ENCODE data around the gene NPFF.

NPFF gene

GRCh38 chr12:53479331-53479730 is 28.0 kb downstream of the NPFF start:
- H3K36me3 ChIP-seq (ENCODE audit: control insufficient read depth, insufficient read depth, low read length): peaks cover 32% of the 10 kb centered on the region
- no peaks in the 10 kb centered on the region for H3K4me1 ChIP-seq (ENCODE audit: control insufficient read depth, insufficient read depth, low read length)

GRCh38 chr12:53478865-53479264 is 28.4 kb downstream of the NPFF start:
- no peaks in the 10 kb centered on the region for H3K4me1 ChIP-seq (ENCODE audit: control insufficient read depth, insufficient read depth, low read length)
- H3K4me3 ChIP-seq (ENCODE audit: low read length): no peak overlapping the region
- H3K9ac ChIP-seq (ENCODE audit: low read length): no peak overlapping the region
- H3K27me3 ChIP-seq (ENCODE audit: control insufficient read depth, insufficient read depth, low read length): no peaks in the 10 kb centered on the region
- no peaks in the 10 kb centered on the region for H3K9me3 ChIP-seq (ENCODE audit: control insufficient read depth, low read length)
- H3K36me3 ChIP-seq (ENCODE audit: control insufficient read depth, insufficient read depth, low read length): peaks cover 32% of the 10 kb centered on the region

More at GRCh38 chr12:53479331-53479730, 28.0 kb downstream of the NPFF start:
- Histone ChIP-seq H3K9ac (ENCODE audit: low read length) (no peak overlapping the region), H3K27me3 (ENCODE audit: control insufficient read depth, insufficient read depth, low read length) (no peaks in the 10 kb centered on the region), H3K9me3 (ENCODE audit: control insufficient read depth, low read length) (no peaks in the 10 kb centered on the region), H3K4me3 (ENCODE audit: low read length) (no peak overlapping the region)

- Histone ChIP-seq H3K4me1 (ENCODE audit: control insufficient read depth, insufficient read depth, low read length) (no peaks in the 10 kb centered on the region), H3K9ac (ENCODE audit: low read length) (no peak overlapping the region), H3K9me3 (ENCODE audit: control insufficient read depth, low read length) (no peaks in the 10 kb centered on the region), H3K27me3 (ENCODE audit: control insufficient read depth, insufficient read depth, low read length) (no peaks in the 10 kb centered on the region), H3K4me3 (ENCODE audit: low read length) (no peak overlapping the region), H3K36me3 (ENCODE audit: control insufficient read depth, insufficient read depth, low read length) (peaks cover 25% of the 10 kb centered on the region)
These were observed 30.5 kb downstream of the NPFF start for GRCh38 chr12:53476769-53477209.

- Histone ChIP-seq H3K4me1 (ENCODE audit: control insufficient read depth, insufficient read depth, low read length) (no peaks in the 10 kb centered on the region), H3K9ac (ENCODE audit: low read length) (no peak overlapping the region), H3K4me3 (ENCODE audit: low read length) (no peak overlapping the region), H3K27me3 (ENCODE audit: control insufficient read depth, insufficient read depth, low read length) (no peaks in the 10 kb centered on the region), H3K9me3 (ENCODE audit: control insufficient read depth, low read length) (no peaks in the 10 kb centered on the region), H3K36me3 (ENCODE audit: control insufficient read depth, insufficient read depth, low read length) (peaks cover 15% of the 10 kb centered on the region)
These were observed 32.5 kb downstream of the NPFF start for GRCh38 chr12:53474819-53475218.

GRCh38 chr12:53474077-53474476 is 33.2 kb downstream of the NPFF start:
- Histone ChIP-seq H3K36me3 (ENCODE audit: control insufficient read depth, insufficient read depth, low read length) (peaks cover 13% of the 10 kb centered on the region), H3K9ac (ENCODE audit: low read length) (no peak overlapping the region), H3K4me1 (ENCODE audit: control insufficient read depth, insufficient read depth, low read length) (no peaks in the 10 kb centered on the region), H3K27me3 (ENCODE audit: control insufficient read depth, insufficient read depth, low read length) (no peaks in the 10 kb centered on the region), H3K9me3 (ENCODE audit: control insufficient read depth, low read length) (no peaks in the 10 kb centered on the region), H3K4me3 (ENCODE audit: low read length) (no peak overlapping the region)

- Histone ChIP-seq H3K9me3 (ENCODE audit: control insufficient read depth, low read length) (no peaks in the 10 kb centered on the region), H3K27me3 (ENCODE audit: control insufficient read depth, insufficient read depth, low read length) (no peaks in the 10 kb centered on the region), H3K4me3 (ENCODE audit: low read length) (no peak overlapping the region), H3K36me3 (ENCODE audit: control insufficient read depth, insufficient read depth, low read length) (peaks cover 26% of the 10 kb centered on the region), H3K4me1 (ENCODE audit: control insufficient read depth, insufficient read depth, low read length) (no peaks in the 10 kb centered on the region), H3K9ac (ENCODE audit: low read length) (no peak overlapping the region)
These were observed 35.2 kb downstream of the NPFF start for GRCh38 chr12:53472056-53472582.

GRCh38 chr12:53468282-53468681 is 39.0 kb downstream of the NPFF start:
- H3K9ac ChIP-seq (ENCODE audit: low read length): no peak overlapping the region
- no peak overlapping the region for H3K4me3 ChIP-seq (ENCODE audit: low read length)
- no peaks in the 10 kb centered on the region for H3K4me1 ChIP-seq (ENCODE audit: control insufficient read depth, insufficient read depth, low read length)
- H3K27me3 ChIP-seq (ENCODE audit: control insufficient read depth, insufficient read depth, low read length): no peaks in the 10 kb centered on the region
- peaks cover 21% of the 10 kb centered on the region for H3K36me3 ChIP-seq (ENCODE audit: control insufficient read depth, insufficient read depth, low read length)
- no peaks in the 10 kb centered on the region for H3K9me3 ChIP-seq (ENCODE audit: control insufficient read depth, low read length)

GRCh38 chr12:53467880-53468279 is 39.4 kb downstream of the NPFF start:
- no peaks in the 10 kb centered on the region for H3K4me1 ChIP-seq (ENCODE audit: control insufficient read depth, insufficient read depth, low read length)
- no peak overlapping the region for H3K4me3 ChIP-seq (ENCODE audit: low read length)
- H3K27me3 ChIP-seq (ENCODE audit: control insufficient read depth, insufficient read depth, low read length): no peaks in the 10 kb centered on the region
- peaks cover 25% of the 10 kb centered on the region for H3K36me3 ChIP-seq (ENCODE audit: control insufficient read depth, insufficient read depth, low read length)
- H3K9me3 ChIP-seq (ENCODE audit: control insufficient read depth, low read length): no peaks in the 10 kb centered on the region
- H3K9ac ChIP-seq (ENCODE audit: low read length): no peak overlapping the region

- no peak overlapping the region for H3K4me3 ChIP-seq (ENCODE audit: low read length)
- H3K4me1 ChIP-seq (ENCODE audit: control insufficient read depth, insufficient read depth, low read length): no peaks in the 10 kb centered on the region
- H3K9ac ChIP-seq (ENCODE audit: low read length): no peak overlapping the region
- H3K27me3 ChIP-seq (ENCODE audit: control insufficient read depth, insufficient read depth, low read length): no peaks in the 10 kb centered on the region
- H3K36me3 ChIP-seq (ENCODE audit: control insufficient read depth, insufficient read depth, low read length): peaks cover 33% of the 10 kb centered on the region
- H3K9me3 ChIP-seq (ENCODE audit: control insufficient read depth, low read length): no peaks in the 10 kb centered on the region
These were observed 40.2 kb downstream of the NPFF start for GRCh38 chr12:53467082-53467481.

GRCh38 chr12:53466640-53467039 is 40.6 kb downstream of the NPFF start:
- Histone ChIP-seq H3K4me3 (ENCODE audit: low read length) (no peak overlapping the region), H3K9me3 (ENCODE audit: control insufficient read depth, low read length) (no peaks in the 10 kb centered on the region), H3K36me3 (ENCODE audit: control insufficient read depth, insufficient read depth, low read length) (peaks cover 36% of the 10 kb centered on the region), H3K9ac (ENCODE audit: low read length) (no peak overlapping the region), H3K27me3 (ENCODE audit: control insufficient read depth, insufficient read depth, low read length) (no peaks in the 10 kb centered on the region), H3K4me1 (ENCODE audit: control insufficient read depth, insufficient read depth, low read length) (no peaks in the 10 kb centered on the region)

- Histone ChIP-seq H3K4me1 (ENCODE audit: control insufficient read depth, insufficient read depth, low read length) (no peaks in the 10 kb centered on the region), H3K9ac (ENCODE audit: low read length) (no peak overlapping the region), H3K27me3 (ENCODE audit: control insufficient read depth, insufficient read depth, low read length) (no peaks in the 10 kb centered on the region), H3K4me3 (ENCODE audit: low read length) (no peak overlapping the region), H3K36me3 (ENCODE audit: control insufficient read depth, insufficient read depth, low read length) (peaks cover 45% of the 10 kb centered on the region), H3K9me3 (ENCODE audit: control insufficient read depth, low read length) (no peaks in the 10 kb centered on the region)
These were observed 41.6 kb downstream of the NPFF start for GRCh38 chr12:53465679-53466078.

- Histone ChIP-seq H3K27me3 (ENCODE audit: control insufficient read depth, insufficient read depth, low read length) (no peaks in the 10 kb centered on the region), H3K36me3 (ENCODE audit: control insufficient read depth, insufficient read depth, low read length) (peaks cover 53% of the 10 kb centered on the region), H3K9ac (ENCODE audit: low read length) (no peak overlapping the region), H3K4me3 (ENCODE audit: low read length) (no peak overlapping the region), H3K4me1 (ENCODE audit: control insufficient read depth, insufficient read depth, low read length) (no peaks in the 10 kb centered on the region), H3K9me3 (ENCODE audit: control insufficient read depth, low read length) (no peaks in the 10 kb centered on the region)
These were observed 42.4 kb downstream of the NPFF start for GRCh38 chr12:53464685-53465418.
